Tibial artery (tissue), 4 donors: Measurements from ENCODE around the gene TNFRSF11A.

Experiments
- DNase-seq, 2 donors: peaks; one replicate each; pipeline ENCODE4 v3.0.0-alpha.2; 2019
- H3K27ac ChIP-seq, 2 donors: fragments of 200-600 bp; sonication (generic) in 1 of 2; 1 replicate in 1 of 2; 2 replicates in 1 of 2; pipeline ENCODE4 v1.5.1; 2018 to 2019; ENCODE audit warnings: mild to moderate bottlenecking in 1 of 2
- H3K27me3 ChIP-seq, 2 donors: fragments of 200-600 bp; sonication (generic) in 1 of 2; one replicate each; pipeline versions ENCODE4 v1.5.1 to v1.6.0; 2016 to 2019
- H3K36me3 ChIP-seq, 3 donors: fragments of 200-600 bp; sonication (generic) in 2 of 3; one replicate each; pipeline ENCODE4 v1.5.1; 2016 to 2019; ENCODE audit warnings: mild to moderate bottlenecking in 2 of 3
- H3K4me1 ChIP-seq, 4 donors: fragments of 200-600 bp; sonication (generic) in 2 of 4; 1 replicate in 3 of 4; 2 replicates in 1 of 4; pipeline ENCODE4 v1.5.1; 2016 to 2019
- H3K4me3 ChIP-seq, 2 donors: fragments of 200-600 bp; sonication (generic) in 1 of 2; 1 replicate in 1 of 2; 2 replicates in 1 of 2; pipeline ENCODE4 v1.5.1; 2018 to 2019; ENCODE audit warnings: mild to moderate bottlenecking in 2 of 2
- H3K9me3 ChIP-seq, 3 donors: fragments of 200-600 bp; sonication (generic) in 1 of 3; one replicate each; pipeline ENCODE4 v1.5.1; 2016 to 2019
- CTCF ChIP-seq, 2 experiments: fragments of 200-600 bp in 1 of 2; fragments of 450-650 bp in 1 of 2; IDR thresholded peaks; one replicate each; pipeline ENCODE4 v1.5.1; 2017 to 2019; ENCODE audit warnings: antibody characterized with exemption in 2 of 2, mild to moderate bottlenecking in 1 of 2, moderate library complexity in 1 of 2
- intact Hi-C: fragments of 100-400 bp; cut with DNase I; formaldehyde crosslinking; loops from one replicate; pipeline ENCODE4 v1.15.0; 2023; ENCODE audit warnings: low total_unique reads

Gene TNFRSF11A

GRCh38 chr18:62384068-62384467 lies 59.0 kb downstream of the TNFRSF11A start:
- no peak overlapping the region for H3K27ac ChIP-seq
- no peaks in the 10 kb centered on the region for H3K4me1 ChIP-seq
- no peak for DNase-seq
- H3K4me3 ChIP-seq, result no peak overlapping the region
- peaks cover 0 to 12% of the 10 kb centered on the region in 2 donors for H3K27me3 ChIP-seq
- H3K36me3 ChIP-seq, result no peaks in the 10 kb centered on the region
- no peak for TF ChIP-seq CTCF (IDR thresholded peaks at IDR 0.05)
- no peaks in the 10 kb centered on the region for H3K9me3 ChIP-seq
- intact Hi-C loops, result no loop called here

GRCh38 chr18:62384610-62385097 lies 59.5 kb downstream of the TNFRSF11A start:
- H3K27me3 ChIP-seq, result peaks cover 0 to 12% of the 10 kb centered on the region in 2 donors
- H3K9me3 ChIP-seq, result no peaks in the 10 kb centered on the region
- no peak for DNase-seq
- no peaks in the 10 kb centered on the region for H3K4me1 ChIP-seq
- H3K4me3 ChIP-seq, result no peak overlapping the region
- intact Hi-C loops, result no loop called here
- no peak overlapping the region for H3K27ac ChIP-seq
- H3K36me3 ChIP-seq, result no peaks in the 10 kb centered on the region
- TF ChIP-seq CTCF (IDR thresholded peaks at IDR 0.05), result no peak

GRCh38 chr18:62386091-62386490 lies 61.0 kb downstream of the TNFRSF11A start:
- H3K27ac ChIP-seq, result no peak overlapping the region
- intact Hi-C loops, result no loop called here
- no peaks in the 10 kb centered on the region for H3K36me3 ChIP-seq
- no peaks in the 10 kb centered on the region for H3K9me3 ChIP-seq
- no peak for DNase-seq
- H3K4me1 ChIP-seq, result no peaks in the 10 kb centered on the region
- peaks cover 0 to 12% of the 10 kb centered on the region in 2 donors for H3K27me3 ChIP-seq
- H3K4me3 ChIP-seq, result no peak overlapping the region
- TF ChIP-seq CTCF (IDR thresholded peaks at IDR 0.05), result no peak

- no peak for TF ChIP-seq CTCF (IDR thresholded peaks at IDR 0.05)
- peaks cover 0 to 3% (median 0%) of the 10 kb centered on the region in 3 donors for H3K9me3 ChIP-seq
Observed at GRCh38 chr18:62386601-62387000, 61.5 kb downstream of the TNFRSF11A start.

GRCh38 chr18:62387257-62387656 lies 62.1 kb downstream of the TNFRSF11A start:
- H3K36me3 ChIP-seq, result no peaks in the 10 kb centered on the region
- H3K9me3 ChIP-seq, result peaks cover 0 to 6% (median 0%) of the 10 kb centered on the region in 3 donors
- intact Hi-C loops, result no loop called here
- H3K27me3 ChIP-seq, result peaks cover 0 to 12% of the 10 kb centered on the region in 2 donors
- TF ChIP-seq CTCF (IDR thresholded peaks at IDR 0.05), result no peak
- H3K4me3 ChIP-seq, result no peak overlapping the region
- DNase-seq, result no peak
- no peak overlapping the region for H3K27ac ChIP-seq
- no peaks in the 10 kb centered on the region for H3K4me1 ChIP-seq

More at GRCh38 chr18:62386601-62387000, 61.5 kb downstream of the TNFRSF11A start:
- H3K27ac ChIP-seq, result no peak overlapping the region
- no peak for DNase-seq
- peaks cover 0 to 12% of the 10 kb centered on the region in 2 donors for H3K27me3 ChIP-seq
- intact Hi-C loops, result no loop called here
- H3K4me1 ChIP-seq, result no peaks in the 10 kb centered on the region
- H3K36me3 ChIP-seq, result no peaks in the 10 kb centered on the region
- H3K4me3 ChIP-seq, result no peak overlapping the region
